Colonic mucosa (tissue), 4 donors: ENCODE results near the gene RASL10B. TPM values are rescaled to one million over a fixed set of nuclear protein-coding genes. Genes with fewer than 3 reads are reported as not detected.

Experiments used
- DNase-seq: peaks from one replicate; pipeline ENCODE4 v3.0.0-alpha.2; 2020
- H3K27ac ChIP-seq: fragments of 200-600 bp; one replicate; pipeline ENCODE4 v1.8.0; 2021
- H3K27me3 ChIP-seq: fragments of 200-600 bp; one replicate; pipeline ENCODE4 v1.8.0; 2021
- H3K36me3 ChIP-seq: fragments of 200-600 bp; one replicate; pipeline ENCODE4 v1.8.0; 2021
- H3K4me1 ChIP-seq: fragments of 200-600 bp; one replicate; pipeline ENCODE4 v1.8.0; 2021; ENCODE audit warnings: mild to moderate bottlenecking
- H3K4me3 ChIP-seq: fragments of 200-600 bp; one replicate; pipeline ENCODE4 v1.8.0; 2021
- H3K9ac ChIP-seq, 2 donors: one replicate each; pipeline ENCODE4 v1.7.0; 2013; ENCODE audit warnings: control low read depth in 2 of 2, low read depth in 2 of 2, low read length in 2 of 2
- H3K9me3 ChIP-seq: fragments of 200-600 bp; one replicate; pipeline ENCODE4 v1.8.0; 2021
- intact Hi-C: fragments of 100-400 bp; cut with DNase I; formaldehyde crosslinking; loops from one replicate; pipeline ENCODE4 v1.14.1; 2022
- total RNA-seq, 2 donors: library from RNA; stranded (reverse); fragmentation: NEBNext Ultra II Directional in 1 of 2; extraction: Animal tissue kit (Norgen Biotek cat#: 25700) in 1 of 2; gene quantifications; one replicate each; pipeline ENCODE4 v1.2.1, GENCODE V29; 2021
- TF ChIP-seq, protein P1 (sequence below): fragments of 200-600 bp; IDR thresholded peaks from one replicate; pipeline ENCODE4 v1.8.0; 2022; ENCODE audit warnings: antibody characterized with exemption, mild to moderate bottlenecking
- donor health status: healthy.
- donor health status: DM: no; HTN: no; CAD: no.
- donor health status: DM: no; HTN: no; CAD: no.

Gene RASL10B
- total RNA-seq, 2 donors from 2014 or later, result 0.07 to 0.21 TPM

GRCh38 chr17:35726953-35727460 lies 4.4 kb upstream of the RASL10B start:
- intact Hi-C loops, result no loop called here
- no peak for DNase-seq
- peaks cover 9% of the 10 kb centered on the region for H3K36me3 ChIP-seq
- H3K27me3 ChIP-seq, result no peaks in the 10 kb centered on the region
- no peak overlapping the region for H3K27ac ChIP-seq
- no peak overlapping the region for H3K9ac ChIP-seq
- TF ChIP-seq, protein P1, sequence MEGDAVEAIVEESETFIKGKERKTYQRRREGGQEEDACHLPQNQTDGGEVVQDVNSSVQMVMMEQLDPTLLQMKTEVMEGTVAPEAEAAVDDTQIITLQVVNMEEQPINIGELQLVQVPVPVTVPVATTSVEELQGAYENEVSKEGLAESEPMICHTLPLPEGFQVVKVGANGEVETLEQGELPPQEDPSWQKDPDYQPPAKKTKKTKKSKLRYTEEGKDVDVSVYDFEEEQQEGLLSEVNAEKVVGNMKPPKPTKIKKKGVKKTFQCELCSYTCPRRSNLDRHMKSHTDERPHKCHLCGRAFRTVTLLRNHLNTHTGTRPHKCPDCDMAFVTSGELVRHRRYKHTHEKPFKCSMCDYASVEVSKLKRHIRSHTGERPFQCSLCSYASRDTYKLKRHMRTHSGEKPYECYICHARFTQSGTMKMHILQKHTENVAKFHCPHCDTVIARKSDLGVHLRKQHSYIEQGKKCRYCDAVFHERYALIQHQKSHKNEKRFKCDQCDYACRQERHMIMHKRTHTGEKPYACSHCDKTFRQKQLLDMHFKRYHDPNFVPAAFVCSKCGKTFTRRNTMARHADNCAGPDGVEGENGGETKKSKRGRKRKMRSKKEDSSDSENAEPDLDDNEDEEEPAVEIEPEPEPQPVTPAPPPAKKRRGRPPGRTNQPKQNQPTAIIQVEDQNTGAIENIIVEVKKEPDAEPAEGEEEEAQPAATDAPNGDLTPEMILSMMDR, result no peak
- H3K4me3 ChIP-seq, result no peak overlapping the region
- no peaks in the 10 kb centered on the region for H3K4me1 ChIP-seq
- H3K9me3 ChIP-seq, result no peaks in the 10 kb centered on the region

DNA sequence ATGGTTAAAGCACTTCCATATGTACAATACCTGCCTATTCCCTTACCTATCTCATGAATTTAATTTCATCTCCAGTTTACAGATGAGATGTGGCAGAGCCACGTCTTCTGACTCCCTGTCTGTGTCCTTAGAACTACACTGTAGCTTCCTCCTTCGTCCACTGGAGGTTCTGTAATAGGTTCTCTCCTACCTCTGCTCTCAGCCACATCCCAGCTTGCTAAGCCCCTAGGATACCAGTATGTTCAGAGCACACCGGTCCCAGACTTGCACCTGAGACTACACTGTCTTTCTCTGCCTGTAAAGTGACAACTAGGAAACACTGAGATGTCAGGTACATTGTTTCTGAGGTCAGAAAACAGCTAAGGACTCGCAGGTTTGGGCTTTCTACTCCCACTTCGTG lies 3.8 kb upstream of the RASL10B start:
- H3K9me3 ChIP-seq, result no peaks in the 10 kb centered on the region
- no peak for DNase-seq
- H3K9ac ChIP-seq, result no peak overlapping the region
- H3K27me3 ChIP-seq, result no peaks in the 10 kb centered on the region
- intact Hi-C loops, result no loop called here
- peaks cover 9% of the 10 kb centered on the region for H3K36me3 ChIP-seq
- H3K4me3 ChIP-seq, result no peak overlapping the region
- H3K4me1 ChIP-seq, result no peaks in the 10 kb centered on the region
- H3K27ac ChIP-seq, result no peak overlapping the region
- TF ChIP-seq, protein P1, result no peak

DNA sequence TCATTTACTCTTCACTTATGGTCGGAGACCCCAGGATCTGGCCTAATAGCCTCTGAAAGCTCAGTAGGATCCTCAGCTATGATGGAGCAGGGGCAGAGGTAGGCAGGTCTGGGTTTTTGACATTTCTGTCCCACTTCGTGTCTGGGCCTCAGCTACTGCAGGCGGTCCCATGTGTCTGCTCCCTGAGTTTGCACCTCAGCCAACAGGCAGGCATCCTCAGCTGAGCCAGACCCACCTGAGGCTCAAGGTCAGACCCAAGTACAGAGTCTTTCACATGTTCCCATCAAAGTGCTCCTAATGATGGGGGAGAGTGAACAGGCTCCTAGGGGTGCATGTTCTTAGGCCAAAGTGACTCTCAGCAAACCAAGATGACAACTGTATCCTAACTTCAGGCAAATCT lies 2.9 kb upstream of the RASL10B start:
- no peak overlapping the region for H3K4me3 ChIP-seq
- TF ChIP-seq, protein P1, result no peak
- no peak overlapping the region for H3K27ac ChIP-seq
- intact Hi-C loops, result no loop called here
- H3K36me3 ChIP-seq, result peaks cover 5% of the 10 kb centered on the region
- H3K4me1 ChIP-seq, result no peaks in the 10 kb centered on the region
- no peak for DNase-seq
- no peaks in the 10 kb centered on the region for H3K27me3 ChIP-seq
- H3K9me3 ChIP-seq, result no peaks in the 10 kb centered on the region
- H3K9ac ChIP-seq, result no peak overlapping the region

DNA sequence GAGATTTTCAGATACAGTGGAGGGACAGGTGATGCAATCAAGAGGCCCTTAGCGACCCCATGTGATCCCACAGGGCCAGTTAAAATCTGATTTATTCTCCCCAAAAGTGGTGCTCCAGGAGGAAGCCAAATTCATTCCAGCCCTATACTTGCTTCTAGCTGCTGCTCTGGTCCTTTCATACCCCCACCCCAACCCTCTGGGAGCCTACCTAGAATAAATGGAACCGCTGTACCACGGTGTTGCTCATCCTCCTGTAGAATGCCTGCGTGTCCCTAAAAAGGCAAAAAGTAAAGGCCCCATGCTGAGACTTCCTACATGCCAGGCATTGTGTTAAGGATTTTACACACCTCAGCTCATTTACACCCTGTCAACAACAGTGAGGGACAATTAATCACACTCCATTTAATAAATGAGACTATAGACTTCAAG lies 2.0 kb upstream of the RASL10B start:
- no peak overlapping the region for H3K9ac ChIP-seq
- H3K9me3 ChIP-seq, result no peaks in the 10 kb centered on the region
- H3K36me3 ChIP-seq, result no peaks in the 10 kb centered on the region
- TF ChIP-seq, protein P1, result no peak
- intact Hi-C loops, result no loop called here
- no peaks in the 10 kb centered on the region for H3K4me1 ChIP-seq
- no peaks in the 10 kb centered on the region for H3K27me3 ChIP-seq
- DNase-seq, result no peak
- H3K27ac ChIP-seq, result no peak overlapping the region
- H3K4me3 ChIP-seq, result no peak overlapping the region

GRCh38 chr17:35730400-35731005 lies 936 bp upstream of the RASL10B start:
- no peaks in the 10 kb centered on the region for H3K4me1 ChIP-seq
- H3K9me3 ChIP-seq, result no peaks in the 10 kb centered on the region
- no peak overlapping the region for H3K4me3 ChIP-seq
- no peak for DNase-seq
- TF ChIP-seq, protein P1, result no peak
- intact Hi-C loops, result no loop called here
- H3K27me3 ChIP-seq, result no peaks in the 10 kb centered on the region
- H3K9ac ChIP-seq, result no peak overlapping the region
- no peak overlapping the region for H3K27ac ChIP-seq
- no peaks in the 10 kb centered on the region for H3K36me3 ChIP-seq
